SK-N-SH treated with all-trans-retinoic acid at 6 μM for 48 hours (cell line): Measurements from ENCODE around the gene HOXC4.

ENCODE experiments used
- ATAC-seq: fragments of 200-7000 bp; cut with Tn5 transposase; 3 replicates; pipeline ENCODE4 v1.9.1; 2020; ENCODE audit warnings: mild to moderate bottlenecking, moderate library complexity
- ARNTL ChIP-seq: fragments of 450-650 bp; formaldehyde crosslinking; IDR thresholded peaks from 2 replicates; pipeline ENCODE4 v1.5.0; 2020; ENCODE audit warnings: low read depth, mild to moderate bottlenecking, moderate library complexity, borderline replicate concordance
- BACH2 ChIP-seq: fragments of 250-450 bp; sonication (Bioruptor Pico); IDR thresholded peaks from 2 replicates; pipeline ENCODE4 v1.9.0; 2021; ENCODE audit warnings: mild to moderate bottlenecking, borderline replicate concordance
- CSDC2 ChIP-seq: fragments of 250-450 bp; sonication (Bioruptor Pico); IDR thresholded peaks from 2 replicates; pipeline ENCODE4 v1.5.0; 2020; ENCODE audit warnings: mild to moderate bottlenecking, moderate library complexity
- ESRRG ChIP-seq: fragments of 250-450 bp; sonication (Bioruptor Pico); IDR thresholded peaks from 2 replicates; pipeline ENCODE4 v1.6.1; 2021; ENCODE audit warnings: mild to moderate bottlenecking
- GLIS3 ChIP-seq: fragments of 250-450 bp; sonication (Bioruptor Pico); IDR thresholded peaks from 2 replicates; pipeline ENCODE4 v1.5.0; 2020; ENCODE audit warnings: mild to moderate bottlenecking, moderate library complexity
- ISL1 ChIP-seq: fragments of 250-450 bp; sonication (Bioruptor Pico); IDR thresholded peaks from 2 replicates; pipeline ENCODE4 v2.1.2; 2022; ENCODE audit warnings: mild to moderate bottlenecking, moderate library complexity
- OSR1 ChIP-seq: fragments of 250-450 bp; sonication (Bioruptor Pico); IDR thresholded peaks from 2 replicates; pipeline ENCODE4 v1.8.0; 2022; ENCODE audit warnings: moderate library complexity, mild to moderate bottlenecking, inconsistent platforms
- PPARA ChIP-seq: fragments of 250-450 bp; sonication (Bioruptor Pico); IDR thresholded peaks from 2 replicates; pipeline ENCODE4 v1.5.0; 2020; ENCODE audit warnings: mild to moderate bottlenecking, borderline replicate concordance
- RARB ChIP-seq: fragments of 250-450 bp; sonication (Bioruptor Pico); IDR thresholded peaks from 2 replicates; pipeline ENCODE4 v1.8.0; 2021; ENCODE audit warnings: mild to moderate bottlenecking, moderate library complexity
- SNAI2 ChIP-seq: fragments of 250-450 bp; sonication (Bioruptor Pico); IDR thresholded peaks from 2 replicates; pipeline ENCODE4 v1.5.0; 2020; ENCODE audit warnings: mild to moderate bottlenecking, moderate library complexity
- TCF4 ChIP-seq: fragments of 250-450 bp; sonication (Bioruptor Pico); IDR thresholded peaks from 2 replicates; pipeline ENCODE4 v1.8.0; 2021; ENCODE audit warnings: mild to moderate bottlenecking, moderate library complexity, borderline replicate concordance
- TOX ChIP-seq: fragments of 250-450 bp; sonication (Bioruptor Pico); IDR thresholded peaks from 2 replicates; pipeline ENCODE4 v1.8.0; 2021; ENCODE audit warnings: mild to moderate bottlenecking, moderate library complexity, borderline replicate concordance
- ZC3H10 ChIP-seq: fragments of 250-450 bp; sonication (Bioruptor Pico); IDR thresholded peaks from 2 replicates; pipeline ENCODE4 v1.5.1; 2021; ENCODE audit warnings: mild to moderate bottlenecking, moderate library complexity
- ZFP3 ChIP-seq: fragments of 250-450 bp; sonication (Bioruptor Pico); IDR thresholded peaks from 2 replicates; pipeline ENCODE4 v1.5.0; 2020; ENCODE audit warnings: mild to moderate bottlenecking, moderate library complexity
- ZNF565 ChIP-seq: fragments of 450-650 bp; formaldehyde crosslinking; conservative IDR thresholded peaks from 2 replicates; pipeline ENCODE4 v1.5.0; 2020; ENCODE audit warnings: low read depth, mild to moderate bottlenecking, moderate library complexity
- ZNF70 ChIP-seq: fragments of 450-650 bp; formaldehyde crosslinking; IDR thresholded peaks from 2 replicates; pipeline ENCODE4 v1.5.0; 2020; ENCODE audit warnings: mild to moderate bottlenecking, moderate library complexity
- ZNF8 ChIP-seq: fragments of 450-650 bp; formaldehyde crosslinking; IDR thresholded peaks from 2 replicates; pipeline ENCODE4 v1.5.0; 2020; ENCODE audit warnings: mild to moderate bottlenecking, moderate library complexity
- TF ChIP-seq, protein P1 (sequence below): fragments of 250-450 bp; sonication (Bioruptor Pico); IDR thresholded peaks from 2 replicates; pipeline ENCODE4 v1.5.1; 2021; ENCODE audit warnings: mild to moderate bottlenecking, moderate library complexity
- TF ChIP-seq, protein P2 (sequence below): fragments of 250-450 bp; sonication (Bioruptor Pico); IDR thresholded peaks from 2 replicates; pipeline ENCODE4 v1.5.1; 2020; ENCODE audit warnings: low read depth, mild to moderate bottlenecking, moderate library complexity
- TF ChIP-seq, protein P3 (sequence below): fragments of 250-450 bp; sonication (Bioruptor Pico); IDR thresholded peaks from 2 replicates; pipeline ENCODE4 v1.5.0; 2020; ENCODE audit warnings: mild to moderate bottlenecking, moderate library complexity

Gene HOXC4

DNA sequence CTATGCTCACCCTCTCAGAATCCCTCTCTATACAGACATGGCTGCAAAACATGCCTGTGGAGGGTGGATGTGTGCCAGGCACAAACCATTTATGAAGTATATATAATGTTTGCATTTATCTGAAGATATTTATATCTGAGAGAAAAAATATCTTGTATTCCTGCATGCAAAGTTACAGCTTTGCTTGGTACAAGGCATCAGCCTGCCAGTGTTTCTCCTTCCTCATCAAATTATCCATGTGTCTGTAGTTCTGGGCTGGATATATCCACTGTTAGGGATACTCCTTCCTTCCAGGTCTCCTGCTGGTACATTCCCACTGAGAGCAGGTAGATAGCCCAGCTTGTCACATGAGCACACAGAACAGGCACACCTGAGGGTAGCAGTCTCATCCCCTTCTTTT lies 12.0 kb downstream of the HOXC4 start:
- TF ChIP-seq ZNF8 (CRISPR knock-in tag) (no peak), ZFP3 (CRISPR knock-in tag) (no peak), ESRRG (CRISPR knock-in tag) (no peak), ZNF565 (CRISPR knock-in tag) (no peak), ZNF70 (CRISPR knock-in tag) (no peak), OSR1 (no peak), ISL1 (CRISPR knock-in tag) (no peak), ARNTL (CRISPR knock-in tag) (no peak), BACH2 (no peak)

DNA sequence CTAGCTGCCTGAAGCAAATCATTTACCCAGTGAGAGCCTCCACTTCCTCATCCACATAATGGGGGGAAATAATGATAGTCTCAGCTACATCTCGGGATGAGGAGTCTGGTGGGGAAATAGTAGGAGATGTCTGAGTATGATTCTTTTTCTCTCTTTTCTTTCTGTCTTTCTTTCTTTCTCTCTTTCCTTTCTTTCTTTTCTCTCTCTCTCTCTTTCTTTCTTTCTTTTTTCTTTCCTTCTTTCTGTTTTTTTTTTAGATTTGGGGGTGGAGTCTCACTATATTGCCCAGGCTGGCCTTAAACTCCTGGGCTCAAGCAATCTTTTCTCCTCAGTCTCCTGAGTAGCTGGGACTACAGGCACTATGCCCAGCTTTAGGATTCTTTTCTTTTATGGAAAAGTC lies 12.8 kb downstream of the HOXC4 start:
- no peak for ATAC-seq
- TF ChIP-seq ISL1 (CRISPR knock-in tag) (no peak), ZC3H10 (CRISPR knock-in tag) (no peak), TCF4 (CRISPR knock-in tag) (no peak), PPARA (CRISPR knock-in tag) (no peak), OSR1 (no peak), ZNF8 (CRISPR knock-in tag) (no peak), ESRRG (CRISPR knock-in tag) (no peak), GLIS3 (CRISPR knock-in tag) (no peak), RARB (CRISPR knock-in tag) (no peak), ZNF565 (CRISPR knock-in tag) (no peak), ARNTL (CRISPR knock-in tag) (no peak), CSDC2 (CRISPR knock-in tag) (no peak)
- TF ChIP-seq, protein P1, sequence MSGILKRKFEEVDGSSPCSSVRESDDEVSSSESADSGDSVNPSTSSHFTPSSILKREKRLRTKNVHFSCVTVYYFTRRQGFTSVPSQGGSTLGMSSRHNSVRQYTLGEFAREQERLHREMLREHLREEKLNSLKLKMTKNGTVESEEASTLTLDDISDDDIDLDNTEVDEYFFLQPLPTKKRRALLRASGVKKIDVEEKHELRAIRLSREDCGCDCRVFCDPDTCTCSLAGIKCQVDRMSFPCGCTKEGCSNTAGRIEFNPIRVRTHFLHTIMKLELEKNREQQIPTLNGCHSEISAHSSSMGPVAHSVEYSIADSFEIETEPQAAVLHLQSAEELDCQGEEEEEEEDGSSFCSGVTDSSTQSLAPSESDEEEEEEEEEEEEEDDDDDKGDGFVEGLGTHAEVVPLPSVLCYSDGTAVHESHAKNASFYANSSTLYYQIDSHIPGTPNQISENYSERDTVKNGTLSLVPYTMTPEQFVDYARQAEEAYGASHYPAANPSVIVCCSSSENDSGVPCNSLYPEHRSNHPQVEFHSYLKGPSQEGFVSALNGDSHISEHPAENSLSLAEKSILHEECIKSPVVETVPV = no peak
- TF ChIP-seq, protein P2, sequence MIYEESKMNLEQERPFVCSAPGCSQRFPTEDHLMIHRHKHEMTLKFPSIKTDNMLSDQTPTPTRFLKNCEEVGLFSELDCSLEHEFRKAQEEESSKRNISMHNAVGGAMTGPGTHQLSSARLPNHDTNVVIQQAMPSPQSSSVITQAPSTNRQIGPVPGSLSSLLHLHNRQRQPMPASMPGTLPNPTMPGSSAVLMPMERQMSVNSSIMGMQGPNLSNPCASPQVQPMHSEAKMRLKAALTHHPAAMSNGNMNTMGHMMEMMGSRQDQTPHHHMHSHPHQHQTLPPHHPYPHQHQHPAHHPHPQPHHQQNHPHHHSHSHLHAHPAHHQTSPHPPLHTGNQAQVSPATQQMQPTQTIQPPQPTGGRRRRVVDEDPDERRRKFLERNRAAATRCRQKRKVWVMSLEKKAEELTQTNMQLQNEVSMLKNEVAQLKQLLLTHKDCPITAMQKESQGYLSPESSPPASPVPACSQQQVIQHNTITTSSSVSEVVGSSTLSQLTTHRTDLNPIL (CRISPR knock-in tag) = no peak
- TF ChIP-seq, protein P3, sequence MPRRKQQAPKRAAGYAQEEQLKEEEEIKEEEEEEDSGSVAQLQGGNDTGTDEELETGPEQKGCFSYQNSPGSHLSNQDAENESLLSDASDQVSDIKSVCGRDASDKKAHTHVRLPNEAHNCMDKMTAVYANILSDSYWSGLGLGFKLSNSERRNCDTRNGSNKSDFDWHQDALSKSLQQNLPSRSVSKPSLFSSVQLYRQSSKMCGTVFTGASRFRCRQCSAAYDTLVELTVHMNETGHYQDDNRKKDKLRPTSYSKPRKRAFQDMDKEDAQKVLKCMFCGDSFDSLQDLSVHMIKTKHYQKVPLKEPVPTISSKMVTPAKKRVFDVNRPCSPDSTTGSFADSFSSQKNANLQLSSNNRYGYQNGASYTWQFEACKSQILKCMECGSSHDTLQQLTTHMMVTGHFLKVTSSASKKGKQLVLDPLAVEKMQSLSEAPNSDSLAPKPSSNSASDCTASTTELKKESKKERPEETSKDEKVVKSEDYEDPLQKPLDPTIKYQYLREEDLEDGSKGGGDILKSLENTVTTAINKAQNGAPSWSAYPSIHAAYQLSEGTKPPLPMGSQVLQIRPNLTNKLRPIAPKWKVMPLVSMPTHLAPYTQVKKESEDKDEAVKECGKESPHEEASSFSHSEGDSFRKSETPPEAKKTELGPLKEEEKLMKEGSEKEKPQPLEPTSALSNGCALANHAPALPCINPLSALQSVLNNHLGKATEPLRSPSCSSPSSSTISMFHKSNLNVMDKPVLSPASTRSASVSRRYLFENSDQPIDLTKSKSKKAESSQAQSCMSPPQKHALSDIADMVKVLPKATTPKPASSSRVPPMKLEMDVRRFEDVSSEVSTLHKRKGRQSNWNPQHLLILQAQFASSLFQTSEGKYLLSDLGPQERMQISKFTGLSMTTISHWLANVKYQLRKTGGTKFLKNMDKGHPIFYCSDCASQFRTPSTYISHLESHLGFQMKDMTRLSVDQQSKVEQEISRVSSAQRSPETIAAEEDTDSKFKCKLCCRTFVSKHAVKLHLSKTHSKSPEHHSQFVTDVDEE (CRISPR knock-in tag) = no peak

More for the DNA sequence above, 12.0 kb downstream of the HOXC4 start:
- ATAC-seq = no peak

DNA sequence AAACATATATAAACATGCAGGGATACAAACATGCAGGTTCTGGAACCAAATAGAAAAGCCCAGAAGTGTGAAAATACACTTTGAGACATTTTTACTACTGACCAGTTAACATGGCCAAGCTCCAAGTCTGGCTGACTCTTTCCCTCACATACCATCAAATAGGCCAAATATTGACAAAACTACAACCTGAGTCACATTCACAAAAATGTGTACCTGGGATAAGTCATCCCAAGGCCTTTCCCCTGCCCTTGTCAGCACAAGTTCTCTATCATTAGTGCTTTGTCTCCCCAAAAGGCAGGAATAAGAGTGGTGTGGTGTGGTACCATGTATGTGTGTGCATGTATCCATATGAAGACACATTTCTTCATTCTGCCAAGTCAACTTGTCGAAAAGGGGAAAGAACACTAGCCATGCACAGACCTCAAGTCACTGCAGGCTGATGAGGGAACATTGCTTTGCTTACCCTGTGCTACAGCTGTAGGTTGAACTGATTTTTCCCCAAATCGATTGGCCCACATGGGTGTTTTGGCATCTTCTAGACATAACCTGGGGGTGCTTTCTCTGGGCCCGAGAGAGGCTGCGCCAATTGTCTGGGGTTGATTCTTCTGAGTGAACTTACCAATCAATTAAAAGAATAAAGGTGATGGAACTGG lies 14.9 kb downstream of the HOXC4 start:
- ATAC-seq = peak; percentile 15; the same call in 2 of the 3 replicates
- TF ChIP-seq ZNF565 (CRISPR knock-in tag) = no peak
- no peak for TF ChIP-seq ARNTL (CRISPR knock-in tag)
- no peak for TF ChIP-seq SNAI2 (CRISPR knock-in tag)
- TF ChIP-seq, protein P3 (CRISPR knock-in tag) = no peak
- no peak for TF ChIP-seq ESRRG (CRISPR knock-in tag)
- no peak for TF ChIP-seq OSR1
- TF ChIP-seq TOX (CRISPR knock-in tag) = no peak
